ENCODE results near the gene FAM107B. TPM values are rescaled to one million over a fixed set of nuclear protein-coding genes. Genes with fewer than 3 reads are reported as not detected.

The FAM107B gene
- total and polyA plus RNA-seq, 2 donors (not counting 3 experiments of a cell fraction or from before 2014, with no cell fraction given): 39.2 to 176 TPM

- peaks cover 9% of the 10 kb centered on the region for H4K20me1 ChIP-seq (replicated peaks; ENCODE audit: control insufficient read depth, extremely low read depth, insufficient read depth, low read length)
- peaks cover 0 to 12% of the 10 kb centered on the region in 2 experiments for H3K36me3 ChIP-seq (ENCODE audit: control insufficient read depth in 2 of 2, extremely low read depth in 1 of 2, insufficient read depth in 2 of 2, low read length in 2 of 2)
- TF ChIP-seq MYC (IDR thresholded peaks at IDR 0.05; ENCODE audit: low read depth, low read length) (no peak), JUN (IDR thresholded peaks at IDR 0.05; ENCODE audit: borderline replicate concordance, insufficient read depth, insufficient read length, low read depth) (no peak), POLR2A (IDR thresholded peaks at IDR 0.05; ENCODE audit: low read depth, low read length) (no peak), POLR2AphosphoS5 (IDR thresholded peaks at IDR 0.05; ENCODE audit: insufficient read depth, low read depth, low read length) (no peak), FOS (IDR thresholded peaks at IDR 0.05; ENCODE audit: borderline replicate concordance, insufficient read depth, low read length) (no peak), CTCF (IDR thresholded peaks at IDR 0.05; ENCODE audit: extremely low read depth in 1 of 2, insufficient read depth in 1 of 2, low read depth in 1 of 2, low read length in 2 of 2) (no peak), EZH2 (IDR thresholded peaks at IDR 0.05; ENCODE audit: borderline replicate concordance, low read depth, low read length, severe bottlenecking) (no peak), GATA2 (IDR thresholded peaks at IDR 0.05; ENCODE audit: insufficient read depth, insufficient read length, low read depth, low read length) (no peak), MAX (IDR thresholded peaks at IDR 0.05; ENCODE audit: insufficient read depth, insufficient read length) (no peak)
- no peak overlapping the region for H3K4me3 ChIP-seq (replicated peaks in 1 of 3; ENCODE audit: insufficient read depth in 1 of 3, low read depth in 1 of 3, low read length in 3 of 3)
- FAIRE-seq (no peak), DNase-seq (ENCODE audit: low read depth, low spot score) (no peak)
- BruUV-seq (replicated peaks): no TSS peak
- dilution Hi-C loops (cut with MboI; ENCODE audit: extremely low pct_ligation_motif_present, low sequenced_read_pairs): no loop called here
- no peaks in the 10 kb centered on the region for H3K9me1 ChIP-seq (replicated peaks; ENCODE audit: control insufficient read depth, extremely low read depth, insufficient read depth, low read length)
- H2AFZ ChIP-seq (ENCODE audit: low read depth, low read length): no peak overlapping the region
- intact Hi-C loops (cut with micrococcal nuclease): loop anchor here (5.0 kb wide), 1 partner anchor 52 kb away; no protein-coding TSS in a partner anchor
- H3K79me2 ChIP-seq (ENCODE audit: control insufficient read depth, insufficient read depth, low read length): peaks cover 90% of the 10 kb centered on the region
- ChIA-PET POLR2A (no interaction called here), CTCF (interaction anchor here (0.7 to 3.5 kb wide), 6 partner anchors 9 to 39 kb away, joined by 3 to 9 read pairs (median 3); no protein-coding TSS in a partner anchor)
- H3K4me2 ChIP-seq (ENCODE audit: insufficient read depth, low read length): no peak overlapping the region
- H3K9ac ChIP-seq (replicated peaks; ENCODE audit: extremely low read depth, insufficient read depth, low read length): no peak overlapping the region
- H3K27ac ChIP-seq (ENCODE audit: insufficient read depth, low read depth, low read length): no peak overlapping the region
- no peaks in the 10 kb centered on the region for H3K9me3 ChIP-seq (replicated peaks; ENCODE audit: control insufficient read depth, insufficient read depth, low read length)
- no peaks in the 10 kb centered on the region for H3K27me3 ChIP-seq (ENCODE audit: control insufficient read depth in 2 of 2, insufficient read depth in 2 of 2, low read length in 2 of 2)
- H3K4me1 ChIP-seq (ENCODE audit: control insufficient read depth, extremely low read depth, insufficient read depth, low read length): peaks cover 41% of the 10 kb centered on the region
Observed at GRCh38 chr10:14550471-14550981, 224.2 kb downstream of the FAM107B start.

Data from endothelial cell of umbilical vein (primary cell).